Upper lobe of right lung (tissue), 1 donor: ENCODE results near the gene DPY19L1. TPM values are rescaled to one million over a fixed set of nuclear protein-coding genes. Genes with fewer than 3 reads are reported as not detected.
"Not testable (repeated sequence)": the region's sequence is repeated elsewhere in the genome, so short reads cannot be mapped to it uniquely, and the experiment has no call there.

Experiments
- ATAC-seq: fragments of 200-7000 bp; cut with Tn5 transposase; one replicate; pipeline ENCODE4 v1.9.1; 2020; ENCODE audit warnings: mild to moderate bottlenecking, moderate library complexity
- DNase-seq: peaks from one replicate; pipeline ENCODE4 v3.0.0-alpha.2; 2020
- H3K27ac ChIP-seq: fragments of 200-600 bp; one replicate; pipeline ENCODE4 v1.8.0; 2022
- H3K27me3 ChIP-seq: fragments of 200-600 bp; one replicate; pipeline ENCODE4 v1.8.0; 2022; ENCODE audit warnings: mild to moderate bottlenecking
- H3K36me3 ChIP-seq: fragments of 200-600 bp; one replicate; pipeline ENCODE4 v1.8.0; 2022
- H3K4me1 ChIP-seq: fragments of 200-600 bp; one replicate; pipeline ENCODE4 v1.8.0; 2022
- H3K4me3 ChIP-seq: fragments of 200-600 bp; one replicate; pipeline ENCODE4 v1.8.0; 2022; ENCODE audit warnings: mild to moderate bottlenecking
- H3K9me3 ChIP-seq: fragments of 200-600 bp; one replicate; pipeline ENCODE4 v1.8.0; 2022
- intact Hi-C: fragments of 100-400 bp; cut with DNase I; formaldehyde crosslinking; loops from one replicate; pipeline ENCODE4 v1.11.0; 2022
- total RNA-seq: library from RNA; stranded (reverse); fragmentation: NEBNext Ultra II Directional; extraction: Animal tissue kit (Norgen Biotek cat#: 25700); gene quantifications from one replicate; pipeline ENCODE4 v1.2.1, GENCODE V29; 2021
- TF ChIP-seq, protein P1 (sequence below): fragments of 200-600 bp; IDR thresholded peaks from one replicate; pipeline ENCODE4 v1.8.0; 2022; ENCODE audit warnings: antibody characterized with exemption
- donor health status: DM: no; HTN: yes; CAD: no; lungs with severe emphysema.

DPY19L1 gene
- total RNA-seq, 1 donor from 2014 or later = 52.0 TPM

GRCh38 chr7:34991938-34992840, 45.1 kb downstream of the DPY19L1 start:
- ATAC-seq (peak; percentile 55), DNase-seq (no peak)
- no peaks in the 10 kb centered on the region for H3K27me3 ChIP-seq
- no peaks in the 10 kb centered on the region for H3K9me3 ChIP-seq
- TF ChIP-seq, protein P1, sequence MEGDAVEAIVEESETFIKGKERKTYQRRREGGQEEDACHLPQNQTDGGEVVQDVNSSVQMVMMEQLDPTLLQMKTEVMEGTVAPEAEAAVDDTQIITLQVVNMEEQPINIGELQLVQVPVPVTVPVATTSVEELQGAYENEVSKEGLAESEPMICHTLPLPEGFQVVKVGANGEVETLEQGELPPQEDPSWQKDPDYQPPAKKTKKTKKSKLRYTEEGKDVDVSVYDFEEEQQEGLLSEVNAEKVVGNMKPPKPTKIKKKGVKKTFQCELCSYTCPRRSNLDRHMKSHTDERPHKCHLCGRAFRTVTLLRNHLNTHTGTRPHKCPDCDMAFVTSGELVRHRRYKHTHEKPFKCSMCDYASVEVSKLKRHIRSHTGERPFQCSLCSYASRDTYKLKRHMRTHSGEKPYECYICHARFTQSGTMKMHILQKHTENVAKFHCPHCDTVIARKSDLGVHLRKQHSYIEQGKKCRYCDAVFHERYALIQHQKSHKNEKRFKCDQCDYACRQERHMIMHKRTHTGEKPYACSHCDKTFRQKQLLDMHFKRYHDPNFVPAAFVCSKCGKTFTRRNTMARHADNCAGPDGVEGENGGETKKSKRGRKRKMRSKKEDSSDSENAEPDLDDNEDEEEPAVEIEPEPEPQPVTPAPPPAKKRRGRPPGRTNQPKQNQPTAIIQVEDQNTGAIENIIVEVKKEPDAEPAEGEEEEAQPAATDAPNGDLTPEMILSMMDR = no peak
- no peaks in the 10 kb centered on the region for H3K4me1 ChIP-seq
- H3K36me3 ChIP-seq = no peaks in the 10 kb centered on the region
- intact Hi-C loops = no loop called here
- peak overlapping the region; percentile 21 for H3K27ac ChIP-seq
- H3K4me3 ChIP-seq = no peak overlapping the region

DNA sequence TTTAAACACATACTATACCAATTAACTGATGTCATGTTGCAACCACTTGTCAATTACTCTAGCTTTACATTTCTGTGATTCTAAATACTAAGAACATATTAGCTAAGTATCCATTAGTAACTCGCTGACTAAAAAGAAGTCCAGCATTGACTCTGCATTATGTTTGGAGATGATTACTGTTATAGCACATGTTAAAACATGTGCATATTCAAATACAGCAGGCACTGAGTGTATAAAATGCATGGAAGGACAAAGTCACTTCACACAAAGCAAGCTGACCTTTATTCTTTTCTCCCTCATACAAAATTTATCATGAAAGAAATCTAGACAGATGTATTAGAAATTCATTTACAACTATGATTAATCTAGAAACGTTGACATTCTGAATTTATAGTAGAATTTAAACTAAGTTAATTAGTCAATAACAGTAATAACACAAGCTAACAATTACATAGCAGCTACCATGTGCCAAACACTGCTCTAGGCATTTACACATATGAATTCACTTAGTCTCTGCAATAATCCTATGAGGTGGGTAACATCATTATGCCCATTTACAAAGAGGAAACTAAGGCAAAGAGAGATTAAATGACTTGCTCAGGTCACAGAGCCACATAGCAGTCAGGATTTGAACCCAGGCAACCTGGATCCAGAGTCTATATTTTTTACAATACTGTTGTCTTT, 48.7 kb downstream of the DPY19L1 start:
- H3K4me3 ChIP-seq, DNase-seq, H3K4me1 ChIP-seq, H3K9me3 ChIP-seq, ATAC-seq, H3K27ac ChIP-seq, H3K27me3 ChIP-seq, H3K36me3 ChIP-seq, intact Hi-C loops: not testable (repeated sequence)

GRCh38 chr7:34985155-34985554, 52.1 kb downstream of the DPY19L1 start:
- H3K27me3 ChIP-seq, H3K4me1 ChIP-seq, ATAC-seq, H3K4me3 ChIP-seq, H3K9me3 ChIP-seq, H3K27ac ChIP-seq, intact Hi-C loops, DNase-seq, H3K36me3 ChIP-seq: not testable (repeated sequence)

- DNase-seq, ATAC-seq, H3K4me1 ChIP-seq, H3K4me3 ChIP-seq, intact Hi-C loops, H3K36me3 ChIP-seq, H3K27me3 ChIP-seq, H3K9me3 ChIP-seq, H3K27ac ChIP-seq: not testable (repeated sequence)
Measured at GRCh38 chr7:34984140-34984539, 53.1 kb downstream of the DPY19L1 start.

GRCh38 chr7:34982371-34983019, 54.8 kb downstream of the DPY19L1 start:
- Histone ChIP-seq H3K27me3 (no peaks in the 10 kb centered on the region), H3K27ac (no peak overlapping the region), H3K4me3 (no peak overlapping the region), H3K36me3 (no peaks in the 10 kb centered on the region), H3K4me1 (no peaks in the 10 kb centered on the region), H3K9me3 (no peaks in the 10 kb centered on the region)
- ATAC-seq (no peak), DNase-seq (no peak)
- TF ChIP-seq, protein P1 = no peak
- intact Hi-C loops = no loop called here

GRCh38 chr7:34979124-34979523, 58.2 kb downstream of the DPY19L1 start:
- H3K36me3 ChIP-seq, H3K4me1 ChIP-seq, H3K27ac ChIP-seq, H3K4me3 ChIP-seq, H3K9me3 ChIP-seq, DNase-seq, H3K27me3 ChIP-seq, ATAC-seq, intact Hi-C loops: not testable (repeated sequence)

DNA sequence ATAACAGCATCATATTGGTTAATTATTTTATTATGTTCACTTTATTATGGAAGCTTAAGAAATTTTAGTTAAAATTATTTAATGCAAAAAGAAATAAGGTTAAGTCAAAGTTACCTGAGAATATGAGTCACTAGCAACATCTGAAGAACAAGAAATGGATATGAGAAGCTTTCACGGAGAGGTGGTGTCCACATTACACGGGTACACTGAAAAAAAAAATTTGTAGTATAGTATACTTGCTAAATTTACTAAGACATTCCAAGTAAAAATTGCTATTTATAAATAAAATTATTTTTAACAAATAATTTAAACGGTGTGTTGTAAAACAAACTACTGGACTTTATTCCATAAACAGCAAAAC, 63.9 kb downstream of the DPY19L1 start:
- no peak overlapping the region for H3K27ac ChIP-seq
- H3K4me3 ChIP-seq = no peak overlapping the region
- intact Hi-C loops = no loop called here
- TF ChIP-seq, protein P1 = no peak
- H3K9me3 ChIP-seq = no peaks in the 10 kb centered on the region
- no peaks in the 10 kb centered on the region for H3K27me3 ChIP-seq
- peaks cover 6% of the 10 kb centered on the region for H3K36me3 ChIP-seq
- DNase-seq (no peak), ATAC-seq (no peak)
- H3K4me1 ChIP-seq = no peaks in the 10 kb centered on the region

GRCh38 chr7:34972739-34973399, 64.4 kb downstream of the DPY19L1 start:
- H3K27ac ChIP-seq, H3K4me3 ChIP-seq, H3K9me3 ChIP-seq, H3K36me3 ChIP-seq, DNase-seq, intact Hi-C loops, H3K27me3 ChIP-seq, H3K4me1 ChIP-seq, ATAC-seq: not testable (repeated sequence)

- H3K4me3 ChIP-seq, H3K9me3 ChIP-seq, H3K4me1 ChIP-seq, ATAC-seq, H3K36me3 ChIP-seq, DNase-seq, H3K27ac ChIP-seq, intact Hi-C loops, H3K27me3 ChIP-seq: not testable (repeated sequence)
Measured at GRCh38 chr7:34967818-34968217, 69.5 kb downstream of the DPY19L1 start.

- intact Hi-C loops, H3K4me3 ChIP-seq, H3K9me3 ChIP-seq, H3K27ac ChIP-seq, H3K4me1 ChIP-seq, DNase-seq, H3K27me3 ChIP-seq, ATAC-seq, H3K36me3 ChIP-seq: not testable (repeated sequence)
Measured at GRCh38 chr7:34966504-34966903, 70.8 kb downstream of the DPY19L1 start.
